K562 (cell line): Measurements from ENCODE around the gene SLC30A10. TPM values are rescaled to one million over a fixed set of nuclear protein-coding genes. Genes with fewer than 3 reads are reported as not detected.

Experiments used
- ATAC-seq: fragments of 200-7000 bp; cut with Tn5 transposase; 3 replicates; pipeline ENCODE4 v1.9.1; 2020; ENCODE audit warnings: moderate library complexity
- BruUV-seq: library from RNA; stranded (reverse); fragments of 400-500 nt; replicated peaks from 2 replicates; lab custom pipeline; 2021; lab: Mats Ljungman, UMichigan
- CTCF ChIA-PET: fragments of 300-600 bp; formaldehyde crosslinking; extraction: SDS; loops from one replicate; lab custom pipeline; 2021; ENCODE audit warnings: low intra/inter-chr PET ratio; lab: Yijun Ruan, JAX
- POLR2A ChIA-PET: fragments of 300-600, 350-650 bp; sonication (Branson Sonifier 250); formaldehyde crosslinking; extraction: SDS; loops from one replicate; lab custom pipeline; 2021; ENCODE audit warnings: antibody characterized with exemption, inconsistent platforms; lab: Yijun Ruan, JAX
- DNase-seq, 4 experiments: peaks; one replicate each; pipeline versions ENCODE4 v3.0.0 to v3.0.0-alpha.2; 2011 to 2018; ENCODE audit warnings: low spot score in 3 of 4, mixed read lengths in 3 of 4; ENCODE audit errors: extremely low read depth in 1 of 4
- FAIRE-seq: peaks from 2 replicates; lab custom pipeline; 2011; peaks lifted over from hg19 to GRCh38; lab: Jason Lieb, UNC
- H2AFZ ChIP-seq: 2 replicates; pipeline ENCODE4 v1.6.0; 2011; ENCODE audit warnings: low read depth, low read length, control low read depth, inconsistent platforms
- H3K27ac ChIP-seq: fragments of 200-600 bp; 3 replicates; pipeline ENCODE4 v1.8.0; 2011; ENCODE audit warnings: low read depth, mild to moderate bottlenecking, control low read depth, inconsistent platforms, low read length, moderate library complexity, mixed read lengths; ENCODE audit errors: extremely low read depth
- H3K27me3 ChIP-seq, 2 experiments: fragments of 300-600 bp in 1 of 2; 2 replicates in 1 of 2; 3 replicates in 1 of 2; pipeline versions ENCODE4 v1.6.0 to v1.8.0; 2011; ENCODE audit warnings: inconsistent platforms in 2 of 2, low read length in 2 of 2, mild to moderate bottlenecking in 1 of 2, mixed read lengths in 1 of 2, moderate library complexity in 1 of 2; ENCODE audit not compliant: control insufficient read depth in 2 of 2, insufficient read depth in 2 of 2
- H3K36me3 ChIP-seq: fragments of 300-600 bp; 3 replicates; pipeline ENCODE4 v1.8.0; 2011; ENCODE audit warnings: mild to moderate bottlenecking, low read length, inconsistent platforms; ENCODE audit not compliant: control insufficient read depth, insufficient read depth
- H3K4me1 ChIP-seq, 2 experiments: fragments of 200-600 bp in 1 of 2; replicated peaks in 1 of 2; 2 replicates in 1 of 2; 3 replicates in 1 of 2; pipeline versions ENCODE4 v1.5.1 to v1.8.0; 2011; ENCODE audit warnings: inconsistent platforms in 2 of 2, low read length in 2 of 2, mild to moderate bottlenecking in 1 of 2, mixed read lengths in 1 of 2, moderate library complexity in 1 of 2; ENCODE audit not compliant: control insufficient read depth in 2 of 2, insufficient read depth in 2 of 2
- H3K4me2 ChIP-seq: 2 replicates; pipeline ENCODE4 v1.6.1; 2011; ENCODE audit warnings: low read length, control low read depth, inconsistent platforms, mixed read lengths; ENCODE audit not compliant: insufficient read depth
- H3K4me3 ChIP-seq: fragments of 200-600 bp; sonication (generic), shearing (Covaris generic); 2 replicates; pipeline ENCODE4 v1.5.1; 2016; ENCODE audit warnings: control low read depth, inconsistent platforms
- H3K79me2 ChIP-seq: fragments of 200-600 bp; 3 replicates; pipeline ENCODE4 v1.8.0; 2011; ENCODE audit warnings: low read length, inconsistent platforms; ENCODE audit not compliant: control insufficient read depth, insufficient read depth
- H3K9ac ChIP-seq, 2 experiments: 2 replicates each; pipeline versions ENCODE4 v1.6.0 to v1.6.1; 2011; ENCODE audit warnings: low read depth in 2 of 2, low read length in 2 of 2, control low read depth in 1 of 2, inconsistent platforms in 1 of 2, mild to moderate bottlenecking in 1 of 2, mixed read lengths in 1 of 2; ENCODE audit not compliant: insufficient read depth in 1 of 2
- H3K9me1 ChIP-seq: one replicate; pipeline ENCODE4 v1.6.0; 2011; ENCODE audit warnings: inconsistent platforms, mild to moderate bottlenecking, low read length, moderate library complexity; ENCODE audit not compliant: control insufficient read depth, insufficient read depth
- H3K9me3 ChIP-seq: replicated peaks from 2 replicates; pipeline ENCODE4 v1.5.1; 2011; ENCODE audit warnings: low read depth, low read length, inconsistent platforms; ENCODE audit not compliant: control insufficient read depth, insufficient read depth
- H4K20me1 ChIP-seq: replicated peaks from 2 replicates; pipeline ENCODE4 v1.6.1; 2011; ENCODE audit warnings: low read length, inconsistent platforms, mixed read lengths; ENCODE audit not compliant: control insufficient read depth, insufficient read depth
- GATAD2A ChIP-seq: fragments of 450-650 bp; IDR thresholded peaks from 2 replicates; pipeline ENCODE4 v1.6.1; 2017
- JUN ChIP-seq, 2 experiments: sonication (generic) in 1 of 2; formaldehyde crosslinking in 1 of 2; IDR thresholded peaks; 2 replicates each; pipeline versions ENCODE4 v1.6.1 to v1.8.0; 2012 to 2022; ENCODE audit warnings: borderline replicate concordance in 2 of 2, mild to moderate bottlenecking in 2 of 2, improper control_type of control experiment in 1 of 2, low read depth in 1 of 2, low read length in 1 of 2, missing genetic modification reagents in 1 of 2
- KDM1A ChIP-seq, 2 experiments: fragments of 450-650 bp; IDR thresholded peaks; 2 replicates each; pipeline ENCODE4 v1.6.1; 2016; ENCODE audit warnings: mild to moderate bottlenecking in 2 of 2
- PHB2 ChIP-seq: fragments of 450-650 bp; IDR thresholded peaks from 2 replicates; pipeline ENCODE4 v1.6.1; 2017; ENCODE audit warnings: low read depth
- SIRT6 ChIP-seq: IDR thresholded peaks from one replicate; pipeline ENCODE4 v1.6.1; 2012; ENCODE audit warnings: low read depth, mild to moderate bottlenecking, control low read depth, inconsistent platforms, low read length, moderate library complexity
- SNIP1 ChIP-seq: fragments of 450-650 bp; IDR thresholded peaks from 2 replicates; pipeline ENCODE4 v1.7.1; 2017; ENCODE audit warnings: low read depth, mild to moderate bottlenecking
- STAG1 ChIP-seq: sonication (generic); formaldehyde crosslinking; IDR thresholded peaks from 2 replicates; pipeline ENCODE4 v1.5.0; 2020; ENCODE audit warnings: missing genetic modification reagents, borderline replicate concordance
- U2AF1 ChIP-seq: fragments of 200-400 bp; formaldehyde crosslinking; optimal IDR thresholded peaks from 2 replicates; pipeline ENCODE3; 2017; ENCODE audit warnings: mild to moderate bottlenecking, low read depth, low read length, moderate library complexity
- ZFX ChIP-seq: sonication (generic); formaldehyde crosslinking; IDR thresholded peaks from 2 replicates; pipeline ENCODE4 v1.8.0; 2022; ENCODE audit warnings: mild to moderate bottlenecking, missing genetic modification reagents, moderate library complexity
- WGBS: fragments of 100-300 bp; shearing (Covaris generic); methylation state at CpG from one replicate; pipeline ENCODE4 v1.1.6; 2016; ENCODE audit warnings: low coverage, mixed read lengths; ENCODE audit not compliant: insufficient coverage; ENCODE audit errors: missing lambda C conversion rate; 5-methylcytosine and 5-hydroxymethylcytosine counted together
- in situ Hi-C: fragments of 300-500 bp; cut with MboI; formaldehyde crosslinking; loops from 4 replicates; pipeline ENCODE4 v1.15.0; 2018; ENCODE audit warnings: inconsistent platforms, mixed read lengths
- intact Hi-C: fragments of 100-400 bp; cut with micrococcal nuclease; formaldehyde crosslinking; loops from 2 replicates; pipeline ENCODE4 v1.14.2; 2022
- polyA plus RNA-seq, 8 experiments: library from polyadenylated mRNA; depleted of rRNA in 4 of 8; stranded (reverse) in 5 of 8; unstranded in 3 of 8; fragments of >200 nt; fragmentation: Nextera tagmentation in 2 of 8; fragmentation: Illumina TruSeq in 1 of 8; extraction: Ambion mirVana in 2 of 8; extraction: Trizol in 1 of 8; gene quantifications; 2 replicates each; pipeline versions ENCODE4 v1.2.1 to v1.2.3, GENCODE V29; 2011 to 2014; ENCODE audit warnings: inconsistent platforms in 1 of 8, missing spikeins in 1 of 8
- total RNA-seq, 7 experiments: library from RNA; depleted of rRNA in 6 of 7; stranded (reverse); fragments of >200 nt in 6 of 7; fragmentation: Illumina TruSeq in 2 of 7; extraction: Trizol in 2 of 7; gene quantifications; 2 replicates each; pipeline versions ENCODE4 v1.2.1 to v1.2.3, GENCODE V29; 2011 to 2021; ENCODE audit warnings: low replicate concordance in 1 of 7
- TF ChIP-seq, protein P1 (sequence below): fragments of 200-800 bp; sonication (Bioruptor generic); IDR thresholded peaks from 2 replicates; pipeline ENCODE4 v1.6.1; 2017; ENCODE audit warnings: missing genetic modification characterization, missing compliant biosample characterization
- TF ChIP-seq, protein P2 (sequence below): fragments of 250-450 bp; sonication (Bioruptor Pico); IDR thresholded peaks from 2 replicates; pipeline ENCODE4 v1.4.0; 2020
- TF ChIP-seq, protein P3 (sequence below): fragments of 450-650 bp; IDR thresholded peaks from 2 replicates; pipeline ENCODE4 v1.6.1; 2016; ENCODE audit warnings: missing biosample characterization, missing genetic modification characterization

SLC30A10 gene
- total and polyA plus RNA-seq, 9 of the 15 experiments (the other 6 are each of a cell fraction or from before 2014, with no cell fraction given), result 2.6 to 11.3 (median 7.1) TPM

DNA sequence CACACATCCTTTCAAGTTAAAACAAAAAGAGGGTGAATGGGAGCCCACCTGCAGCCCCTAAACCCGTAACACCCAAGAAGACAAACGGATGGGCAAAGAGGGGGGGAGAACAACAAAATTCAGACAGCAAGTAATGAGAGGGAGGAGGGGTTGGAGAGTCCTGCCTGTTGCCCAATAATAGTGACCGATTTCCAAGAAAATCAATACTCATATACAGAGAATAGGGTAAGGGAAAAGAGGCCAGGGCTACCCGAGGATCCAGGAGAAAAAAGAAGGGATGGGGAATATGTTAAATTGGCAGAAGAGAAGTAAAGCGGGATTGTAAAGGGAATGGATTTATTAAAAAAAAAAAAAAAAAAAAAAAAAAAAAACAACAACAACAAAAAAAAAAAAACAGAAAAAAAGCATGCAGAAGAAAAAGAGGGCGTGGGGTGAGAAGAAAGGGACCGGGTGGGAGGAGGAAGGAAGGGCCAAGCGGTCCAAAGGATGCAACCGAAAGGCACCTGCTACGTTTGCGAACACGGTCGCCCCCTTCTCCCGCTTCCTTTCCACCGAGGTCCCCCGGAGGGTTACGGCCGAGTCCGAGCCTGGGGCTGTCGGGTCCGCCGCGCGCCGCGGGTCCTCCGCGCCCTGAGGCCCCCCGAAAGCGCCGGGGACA is 930 bp downstream of the SLC30A10 start:
- H4K20me1 ChIP-seq, result no peaks in the 10 kb centered on the region
- ChIA-PET CTCF (no interaction called here), POLR2A (interaction anchor here (0.9 to 3.9 kb wide), 5 partner anchors 11 to 115 kb away, joined by 3 to 21 read pairs (median 8); no protein-coding TSS in a partner anchor)
- H3K27ac ChIP-seq, result peak overlapping the region; percentile 57; the same call in 2 of the 3 replicates
- WGBS, result 25% methylated on average over 27 of the region's 31 CpGs
- H3K36me3 ChIP-seq, result peaks cover 28% of the 10 kb centered on the region
- in situ Hi-C loops (no loop called here), intact Hi-C loops (loop anchor here (2.0 to 5.0 kb wide), 3 partner anchors 21 to 165 kb away; partner anchors contain the start of gene IARS2)
- FAIRE-seq, result no peak
- H3K9me1 ChIP-seq, result peaks cover 2% of the 10 kb centered on the region
- H3K4me1 ChIP-seq, result peaks cover 25 to 29% of the 10 kb centered on the region in 2 experiments; a peak in 4 of 5 replicates
- peak overlapping the region; percentile 79 to 89 for H3K9ac ChIP-seq
- peak overlapping the region; percentile 88 for H2AFZ ChIP-seq
- DNase-seq, result peak in 2 of 4 experiments; percentile 32 to 54
- H3K4me3 ChIP-seq, result peak overlapping the region; percentile 66
- BruUV-seq, result no TSS peak
- peaks cover 50% of the 10 kb centered on the region for H3K79me2 ChIP-seq
- peak; percentile 32 for ATAC-seq
- no peaks in the 10 kb centered on the region for H3K9me3 ChIP-seq
- H3K4me2 ChIP-seq, result peak overlapping the region; percentile 86
- H3K27me3 ChIP-seq, result no peaks in the 10 kb centered on the region
- TF ChIP-seq, protein P1, sequence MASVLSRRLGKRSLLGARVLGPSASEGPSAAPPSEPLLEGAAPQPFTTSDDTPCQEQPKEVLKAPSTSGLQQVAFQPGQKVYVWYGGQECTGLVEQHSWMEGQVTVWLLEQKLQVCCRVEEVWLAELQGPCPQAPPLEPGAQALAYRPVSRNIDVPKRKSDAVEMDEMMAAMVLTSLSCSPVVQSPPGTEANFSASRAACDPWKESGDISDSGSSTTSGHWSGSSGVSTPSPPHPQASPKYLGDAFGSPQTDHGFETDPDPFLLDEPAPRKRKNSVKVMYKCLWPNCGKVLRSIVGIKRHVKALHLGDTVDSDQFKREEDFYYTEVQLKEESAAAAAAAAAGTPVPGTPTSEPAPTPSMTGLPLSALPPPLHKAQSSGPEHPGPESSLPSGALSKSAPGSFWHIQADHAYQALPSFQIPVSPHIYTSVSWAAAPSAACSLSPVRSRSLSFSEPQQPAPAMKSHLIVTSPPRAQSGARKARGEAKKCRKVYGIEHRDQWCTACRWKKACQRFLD (CRISPR knock-in tag), result no peak
- TF ChIP-seq JUN (IDR thresholded peaks at IDR 0.05; ENCODE audit: borderline replicate concordance, low read depth, low read length), result no peak
- TF ChIP-seq JUN (CRISPR knock-in tag; IDR thresholded peaks at IDR 0.05; ENCODE audit: borderline replicate concordance), result 0 out of 2 replicates have a peak, but pooled peaks have one; percentile 30
- TF ChIP-seq GATAD2A, result 0 out of 2 replicates have a peak, but pooled peaks have one; percentile 6
- TF ChIP-seq ZFX (CRISPR knock-in tag), result no peak
- no peak for TF ChIP-seq SIRT6
- TF ChIP-seq, protein P2, sequence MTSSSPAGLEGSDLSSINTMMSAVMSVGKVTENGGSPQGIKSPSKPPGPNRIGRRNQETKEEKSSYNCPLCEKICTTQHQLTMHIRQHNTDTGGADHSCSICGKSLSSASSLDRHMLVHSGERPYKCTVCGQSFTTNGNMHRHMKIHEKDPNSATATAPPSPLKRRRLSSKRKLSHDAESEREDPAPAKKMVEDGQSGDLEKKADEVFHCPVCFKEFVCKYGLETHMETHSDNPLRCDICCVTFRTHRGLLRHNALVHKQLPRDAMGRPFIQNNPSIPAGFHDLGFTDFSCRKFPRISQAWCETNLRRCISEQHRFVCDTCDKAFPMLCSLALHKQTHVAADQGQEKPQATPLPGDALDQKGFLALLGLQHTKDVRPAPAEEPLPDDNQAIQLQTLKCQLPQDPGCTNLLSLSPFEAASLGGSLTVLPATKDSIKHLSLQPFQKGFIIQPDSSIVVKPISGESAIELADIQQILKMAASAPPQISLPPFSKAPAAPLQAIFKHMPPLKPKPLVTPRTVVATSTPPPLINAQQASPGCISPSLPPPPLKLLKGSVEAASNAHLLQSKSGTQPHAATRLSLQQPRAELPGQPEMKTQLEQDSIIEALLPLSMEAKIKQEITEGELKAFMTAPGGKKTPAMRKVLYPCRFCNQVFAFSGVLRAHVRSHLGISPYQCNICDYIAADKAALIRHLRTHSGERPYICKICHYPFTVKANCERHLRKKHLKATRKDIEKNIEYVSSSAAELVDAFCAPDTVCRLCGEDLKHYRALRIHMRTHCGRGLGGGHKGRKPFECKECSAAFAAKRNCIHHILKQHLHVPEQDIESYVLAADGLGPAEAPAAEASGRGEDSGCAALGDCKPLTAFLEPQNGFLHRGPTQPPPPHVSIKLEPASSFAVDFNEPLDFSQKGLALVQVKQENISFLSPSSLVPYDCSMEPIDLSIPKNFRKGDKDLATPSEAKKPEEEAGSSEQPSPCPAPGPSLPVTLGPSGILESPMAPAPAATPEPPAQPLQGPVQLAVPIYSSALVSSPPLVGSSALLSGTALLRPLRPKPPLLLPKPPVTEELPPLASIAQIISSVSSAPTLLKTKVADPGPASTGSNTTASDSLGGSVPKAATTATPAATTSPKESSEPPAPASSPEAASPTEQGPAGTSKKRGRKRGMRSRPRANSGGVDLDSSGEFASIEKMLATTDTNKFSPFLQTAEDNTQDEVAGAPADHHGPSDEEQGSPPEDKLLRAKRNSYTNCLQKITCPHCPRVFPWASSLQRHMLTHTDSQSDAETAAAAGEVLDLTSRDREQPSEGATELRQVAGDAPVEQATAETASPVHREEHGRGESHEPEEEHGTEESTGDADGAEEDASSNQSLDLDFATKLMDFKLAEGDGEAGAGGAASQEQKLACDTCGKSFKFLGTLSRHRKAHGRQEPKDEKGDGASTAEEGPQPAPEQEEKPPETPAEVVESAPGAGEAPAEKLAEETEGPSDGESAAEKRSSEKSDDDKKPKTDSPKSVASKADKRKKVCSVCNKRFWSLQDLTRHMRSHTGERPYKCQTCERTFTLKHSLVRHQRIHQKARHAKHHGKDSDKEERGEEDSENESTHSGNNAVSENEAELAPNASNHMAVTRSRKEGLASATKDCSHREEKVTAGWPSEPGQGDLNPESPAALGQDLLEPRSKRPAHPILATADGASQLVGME (CRISPR knock-in tag), result 0 out of 2 replicates have a peak, but pooled peaks have one; percentile 67
- TF ChIP-seq, protein P3, sequence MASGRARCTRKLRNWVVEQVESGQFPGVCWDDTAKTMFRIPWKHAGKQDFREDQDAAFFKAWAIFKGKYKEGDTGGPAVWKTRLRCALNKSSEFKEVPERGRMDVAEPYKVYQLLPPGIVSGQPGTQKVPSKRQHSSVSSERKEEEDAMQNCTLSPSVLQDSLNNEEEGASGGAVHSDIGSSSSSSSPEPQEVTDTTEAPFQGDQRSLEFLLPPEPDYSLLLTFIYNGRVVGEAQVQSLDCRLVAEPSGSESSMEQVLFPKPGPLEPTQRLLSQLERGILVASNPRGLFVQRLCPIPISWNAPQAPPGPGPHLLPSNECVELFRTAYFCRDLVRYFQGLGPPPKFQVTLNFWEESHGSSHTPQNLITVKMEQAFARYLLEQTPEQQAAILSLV, result 0 out of 2 replicates have a peak, but pooled peaks have one; percentile 18
- no peak for TF ChIP-seq U2AF1
- TF ChIP-seq KDM1A (IDR thresholded peaks at IDR 0.05), result 0 out of 4 replicates have a peak, but pooled peaks of 1 of the 2 experiments have one; percentile 12
- no peak for TF ChIP-seq SNIP1
- 0 out of 2 replicates have a peak, but pooled peaks have one; percentile 20 for TF ChIP-seq PHB2
- peak; percentile 7; the same call in 1 of the 2 replicates for TF ChIP-seq STAG1 (CRISPR knock-in tag)
